NK-92 treated with Interleukin-12 subunit alpha and Interleukin-12 subunit beta, amount 100 ng/mL, for 24 hours (cell line): ENCODE data around the gene PPARG.
"Not testable (repeated sequence)": the region's sequence is repeated elsewhere in the genome, so short reads cannot be mapped to it uniquely, and the experiment has no call there.

Experiments used
- DNase-seq: peaks from one replicate; lab custom pipeline; 2025; lab: John Stamatoyannopoulos, UW

Gene PPARG

GRCh38 chr3:12443781-12444522, 155.1 kb downstream of the PPARG start:
- no peak for DNase-seq

GRCh38 chr3:12444582-12445471, 156.0 kb downstream of the PPARG start:
- DNase-seq = no peak

- no peak for DNase-seq
These were observed 156.8 kb downstream of the PPARG start for GRCh38 chr3:12445523-12446240.

GRCh38 chr3:12446298-12446697, 157.4 kb downstream of the PPARG start:
- no peak for DNase-seq

- no peak for DNase-seq
These were observed 158.2 kb downstream of the PPARG start for GRCh38 chr3:12447075-12447474.

GRCh38 chr3:12448404-12449202, 159.7 kb downstream of the PPARG start:
- DNase-seq = not testable (repeated sequence)

- DNase-seq = no peak
These were observed 161.2 kb downstream of the PPARG start for GRCh38 chr3:12449889-12450682.

GRCh38 chr3:12451481-12451880, 162.6 kb downstream of the PPARG start:
- DNase-seq = no peak

- DNase-seq = no peak
These were observed 163.1 kb downstream of the PPARG start for GRCh38 chr3:12451960-12452359.

GRCh38 chr3:12452361-12453330, 163.8 kb downstream of the PPARG start:
- no peak for DNase-seq

GRCh38 chr3:12454076-12454815, 165.4 kb downstream of the PPARG start:
- DNase-seq = no peak

- no peak for DNase-seq
These were observed 165.9 kb downstream of the PPARG start for GRCh38 chr3:12454816-12455121.

GRCh38 chr3:12455740-12456139, 166.9 kb downstream of the PPARG start:
- DNase-seq = no peak

- DNase-seq = no peak
These were observed 167.6 kb downstream of the PPARG start for GRCh38 chr3:12456441-12456840.

- not testable (repeated sequence) for DNase-seq
These were observed 168.5 kb downstream of the PPARG start for GRCh38 chr3:12457380-12457779.

GRCh38 chr3:12458901-12459300, 170.0 kb downstream of the PPARG start:
- DNase-seq = no peak

GRCh38 chr3:12460127-12460526, 171.3 kb downstream of the PPARG start:
- no peak for DNase-seq

- DNase-seq = no peak
These were observed 172.3 kb downstream of the PPARG start for GRCh38 chr3:12461097-12461649.
